Measurements from ENCODE around the gene ADM2. TPM values are rescaled to one million over a fixed set of nuclear protein-coding genes. Genes with fewer than 3 reads are reported as not detected.

ADM2 gene
- total and polyA plus RNA-seq, 2 of the 13 experiments (the other 11 are each of a cell fraction or from before 2014, with no cell fraction given) = 1.2 to 3.0 TPM

GRCh38 chr22:50486561-50487289 is 5.4 kb downstream of the ADM2 start, which contains the start of gene MIOX (continued):
- TF ChIP-seq, protein P1, sequence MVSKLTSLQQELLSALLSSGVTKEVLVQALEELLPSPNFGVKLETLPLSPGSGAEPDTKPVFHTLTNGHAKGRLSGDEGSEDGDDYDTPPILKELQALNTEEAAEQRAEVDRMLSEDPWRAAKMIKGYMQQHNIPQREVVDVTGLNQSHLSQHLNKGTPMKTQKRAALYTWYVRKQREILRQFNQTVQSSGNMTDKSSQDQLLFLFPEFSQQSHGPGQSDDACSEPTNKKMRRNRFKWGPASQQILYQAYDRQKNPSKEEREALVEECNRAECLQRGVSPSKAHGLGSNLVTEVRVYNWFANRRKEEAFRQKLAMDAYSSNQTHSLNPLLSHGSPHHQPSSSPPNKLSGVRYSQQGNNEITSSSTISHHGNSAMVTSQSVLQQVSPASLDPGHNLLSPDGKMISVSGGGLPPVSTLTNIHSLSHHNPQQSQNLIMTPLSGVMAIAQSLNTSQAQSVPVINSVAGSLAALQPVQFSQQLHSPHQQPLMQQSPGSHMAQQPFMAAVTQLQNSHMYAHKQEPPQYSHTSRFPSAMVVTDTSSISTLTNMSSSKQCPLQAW (CRISPR knock-in tag; IDR thresholded peaks at IDR 0.05) = 0 out of 2 replicates have a peak, but pooled peaks have one; percentile 30
- no peak for TF ChIP-seq NFATC3 (CRISPR knock-in tag; IDR thresholded peaks at IDR 0.05)
- TF ChIP-seq, protein P2, sequence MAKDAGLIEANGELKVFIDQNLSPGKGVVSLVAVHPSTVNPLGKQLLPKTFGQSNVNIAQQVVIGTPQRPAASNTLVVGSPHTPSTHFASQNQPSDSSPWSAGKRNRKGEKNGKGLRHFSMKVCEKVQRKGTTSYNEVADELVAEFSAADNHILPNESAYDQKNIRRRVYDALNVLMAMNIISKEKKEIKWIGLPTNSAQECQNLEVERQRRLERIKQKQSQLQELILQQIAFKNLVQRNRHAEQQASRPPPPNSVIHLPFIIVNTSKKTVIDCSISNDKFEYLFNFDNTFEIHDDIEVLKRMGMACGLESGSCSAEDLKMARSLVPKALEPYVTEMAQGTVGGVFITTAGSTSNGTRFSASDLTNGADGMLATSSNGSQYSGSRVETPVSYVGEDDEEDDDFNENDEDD (CRISPR knock-in tag; IDR thresholded peaks at IDR 0.05; ENCODE audit: borderline replicate concordance) = 0 out of 2 replicates have a peak, but pooled peaks have one; percentile 24
- TF ChIP-seq GFI1 (CRISPR knock-in tag; IDR thresholded peaks at IDR 0.05; ENCODE audit: borderline replicate concordance) = no peak
- no peak for TF ChIP-seq GTF2F1 (IDR thresholded peaks at IDR 0.05; ENCODE audit: low read length)
- TF ChIP-seq, protein P3, sequence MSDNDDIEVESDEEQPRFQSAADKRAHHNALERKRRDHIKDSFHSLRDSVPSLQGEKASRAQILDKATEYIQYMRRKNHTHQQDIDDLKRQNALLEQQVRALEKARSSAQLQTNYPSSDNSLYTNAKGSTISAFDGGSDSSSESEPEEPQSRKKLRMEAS (IDR thresholded peaks at IDR 0.05) = peak; percentile 42
- TF ChIP-seq FOXP1 (IDR thresholded peaks at IDR 0.05) = no peak
- TF ChIP-seq FOXP1 (CRISPR knock-in tag; IDR thresholded peaks at IDR 0.05) = no peak
- TF ChIP-seq ZNF367 (CRISPR knock-in tag; IDR thresholded peaks at IDR 0.05; ENCODE audit: borderline replicate concordance) = no peak
- no peak for TF ChIP-seq ZNF766 (CRISPR knock-in tag; IDR thresholded peaks at IDR 0.05; ENCODE audit: borderline replicate concordance)
- TF ChIP-seq ZBTB43 (CRISPR knock-in tag; conservative IDR thresholded peaks at IDR 0.05) = no peak
- no peak for TF ChIP-seq PCBP2 (optimal IDR thresholded peaks at IDR 0.05; ENCODE audit: low read depth, low read length, poor library complexity, severe bottlenecking)
- TF ChIP-seq ZNF777 (CRISPR knock-in tag; IDR thresholded peaks at IDR 0.05) = no peak
- no peak for TF ChIP-seq FOXM1 (CRISPR knock-in tag; IDR thresholded peaks at IDR 0.05)
- TF ChIP-seq TBX2 (CRISPR knock-in tag; IDR thresholded peaks at IDR 0.05; ENCODE audit: borderline replicate concordance) = peak; percentile 26; the same call in 1 of the 2 replicates
- TF ChIP-seq SALL2 (CRISPR knock-in tag; IDR thresholded peaks at IDR 0.05) = no peak
- TF ChIP-seq ZNF549 (CRISPR knock-in tag; IDR thresholded peaks at IDR 0.05) = no peak
- TF ChIP-seq ZNF138 (CRISPR knock-in tag; IDR thresholded peaks at IDR 0.05; ENCODE audit: low read depth) = no peak
- TF ChIP-seq SOX5 (CRISPR knock-in tag; IDR thresholded peaks at IDR 0.05; ENCODE audit: borderline replicate concordance) = no peak
- 0 out of 2 replicates have a peak, but pooled peaks have one; percentile 9 for TF ChIP-seq GATAD1 (CRISPR knock-in tag; IDR thresholded peaks at IDR 0.05)
- no peak for TF ChIP-seq THAP8 (CRISPR knock-in tag; IDR thresholded peaks at IDR 0.05; ENCODE audit: borderline replicate concordance)
- TF ChIP-seq MYC (CRISPR knock-in tag; IDR thresholded peaks at IDR 0.05; ENCODE audit: borderline replicate concordance) = no peak
- TF ChIP-seq GABPA (IDR thresholded peaks at IDR 0.05; ENCODE audit: low read depth, low read length) = no peak
- TF ChIP-seq GABPA (CRISPR knock-in tag; IDR thresholded peaks at IDR 0.05; ENCODE audit: low read depth) = peak; percentile 77
- no peak for TF ChIP-seq EZH2 (conservative IDR thresholded peaks at IDR 0.05; ENCODE audit: low read depth, low read length)
- no peak for TF ChIP-seq NFRKB (IDR thresholded peaks at IDR 0.05)
- no peak for TF ChIP-seq SNAPC2 (CRISPR knock-in tag; IDR thresholded peaks at IDR 0.05)
- no peak for TF ChIP-seq ZNF879 (CRISPR knock-in tag; IDR thresholded peaks at IDR 0.05)
- 0 out of 2 replicates have a peak, but pooled peaks have one; percentile 23 for TF ChIP-seq FOSL2 (CRISPR knock-in tag; IDR thresholded peaks at IDR 0.05)

All from HepG2 (cell line).